ENCODE results near the gene TRAPPC2. TPM values are rescaled to one million over a fixed set of nuclear protein-coding genes. Genes with fewer than 3 reads are reported as not detected.

The TRAPPC2 gene
- total and polyA plus RNA-seq, 2 of the 13 experiments (the other 11 are each of a cell fraction or from before 2014, with no cell fraction given) = 4.4 to 8.1 TPM

DNA sequence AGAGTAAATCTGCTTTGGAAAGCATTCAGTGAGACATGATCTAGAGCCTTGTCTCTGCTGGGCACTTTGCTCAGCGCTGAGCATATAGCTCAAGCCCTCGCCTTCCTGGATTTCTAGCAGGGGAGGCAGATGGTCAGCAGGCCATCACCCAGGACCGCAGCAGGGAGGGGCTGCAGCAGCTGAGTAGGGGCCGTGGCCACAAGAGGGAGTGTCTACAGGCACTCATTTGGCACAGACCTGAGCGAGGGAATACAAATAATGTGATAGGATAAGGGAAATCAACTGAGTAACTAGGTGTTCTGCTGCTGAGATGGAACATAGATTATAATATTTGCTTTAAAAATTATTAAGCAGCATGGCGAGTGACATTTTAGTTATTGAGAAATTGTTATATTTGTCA, 30.3 kb upstream of the TRAPPC2 start (continued):
- TF ChIP-seq, protein P1, sequence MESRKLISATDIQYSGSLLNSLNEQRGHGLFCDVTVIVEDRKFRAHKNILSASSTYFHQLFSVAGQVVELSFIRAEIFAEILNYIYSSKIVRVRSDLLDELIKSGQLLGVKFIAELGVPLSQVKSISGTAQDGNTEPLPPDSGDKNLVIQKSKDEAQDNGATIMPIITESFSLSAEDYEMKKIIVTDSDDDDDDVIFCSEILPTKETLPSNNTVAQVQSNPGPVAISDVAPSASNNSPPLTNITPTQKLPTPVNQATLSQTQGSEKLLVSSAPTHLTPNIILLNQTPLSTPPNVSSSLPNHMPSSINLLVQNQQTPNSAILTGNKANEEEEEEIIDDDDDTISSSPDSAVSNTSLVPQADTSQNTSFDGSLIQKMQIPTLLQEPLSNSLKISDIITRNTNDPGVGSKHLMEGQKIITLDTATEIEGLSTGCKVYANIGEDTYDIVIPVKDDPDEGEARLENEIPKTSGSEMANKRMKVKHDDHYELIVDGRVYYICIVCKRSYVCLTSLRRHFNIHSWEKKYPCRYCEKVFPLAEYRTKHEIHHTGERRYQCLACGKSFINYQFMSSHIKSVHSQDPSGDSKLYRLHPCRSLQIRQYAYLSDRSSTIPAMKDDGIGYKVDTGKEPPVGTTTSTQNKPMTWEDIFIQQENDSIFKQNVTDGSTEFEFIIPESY (CRISPR knock-in tag; IDR thresholded peaks at IDR 0.05) = peak; percentile 45; the same call in 1 of the 2 replicates
- no peak for TF ChIP-seq XRCC5 (optimal IDR thresholded peaks at IDR 0.05; ENCODE audit: low read length)
- no peak for TF ChIP-seq HNRNPUL1 (IDR thresholded peaks at IDR 0.05; ENCODE audit: low read depth, low read length)
- no peak for TF ChIP-seq TGIF2 (CRISPR knock-in tag; IDR thresholded peaks at IDR 0.05)
- TF ChIP-seq EED (CRISPR knock-in tag; IDR thresholded peaks at IDR 0.05) = no peak

- no peaks in the 10 kb centered on the region for H3K27me3 ChIP-seq (ENCODE audit: control insufficient read depth in 1 of 2, insufficient read depth in 2 of 2, low read length in 2 of 2)
- no peak overlapping the region for H3K27ac ChIP-seq (ENCODE audit: extremely low read length, insufficient read depth, low read length)
- no peaks in the 10 kb centered on the region for H3K9me3 ChIP-seq (ENCODE audit: low read length)
- intact Hi-C loops (cut with micrococcal nuclease; ENCODE audit: unreplicated experiment) (loop anchor here (1.0 kb wide), 1 partner anchor 268 kb away; no protein-coding TSS in a partner anchor), in situ Hi-C loops (cut with HindIII; ENCODE audit: extremely low pct_ligation_motif_present, low pct_unique_long_range_greater_than_20kb) (loop anchor here (10.0 to 25.0 kb wide), 2 partner anchors 252 to 271 kb away; no protein-coding TSS in a partner anchor)
- ChIA-PET POLR2A (no interaction called here), CTCF (ENCODE audit: low intra/inter-chr PET ratio, low total read pairs) (interaction anchor here (1.2 kb wide), 1 partner anchor 268 kb away, joined by 3 read pairs; no protein-coding TSS in a partner anchor)
- no peak overlapping the region for H3K4me3 ChIP-seq (replicated peaks in 1 of 3; ENCODE audit: insufficient read depth in 1 of 3, low read depth in 2 of 3, low read length in 3 of 3)
- DNase-seq (ENCODE audit: low spot score) = no peak
- no peak overlapping the region for H2AFZ ChIP-seq (ENCODE audit: low read length)
- no peak overlapping the region for H3K4me2 ChIP-seq (ENCODE audit: low read depth, low read length)
- 84% methylated on average over 7 of the region's 7 CpGs for WGBS (ENCODE audit: low lambda C conversion rate)
- FAIRE-seq = no peak
- H3K9ac ChIP-seq (ENCODE audit: insufficient read depth, low read depth, low read length) = no peak overlapping the region
- ATAC-seq = no peak
- no peaks in the 10 kb centered on the region for H3K4me1 ChIP-seq (ENCODE audit: insufficient read depth, low read length)
- peaks cover 0 to 25% of the 10 kb centered on the region in 2 experiments; a peak in 3 of 5 replicates for H3K36me3 ChIP-seq (replicated peaks in 1 of 2; ENCODE audit: control insufficient read depth in 1 of 2, insufficient read depth in 2 of 2, low read length in 2 of 2)
- H3K79me2 ChIP-seq (ENCODE audit: insufficient read depth, low read length) = no peaks in the 10 kb centered on the region
- no peaks in the 10 kb centered on the region for H4K20me1 ChIP-seq (ENCODE audit: insufficient read depth, low read length)
- BruUV-seq (replicated peaks) = no TSS peak
- TF ChIP-seq HMGXB4 (CRISPR knock-in tag; IDR thresholded peaks at IDR 0.05; ENCODE audit: borderline replicate concordance in 1 of 2, low read depth in 1 of 2) (no peak), ZFP90 (CRISPR knock-in tag; IDR thresholded peaks at IDR 0.05; ENCODE audit: borderline replicate concordance) (no peak), TEAD2 (CRISPR knock-in tag; IDR thresholded peaks at IDR 0.05) (no peak), ZMAT3 (CRISPR knock-in tag; conservative IDR thresholded peaks at IDR 0.05) (no peak), MXD3 (CRISPR knock-in tag; IDR thresholded peaks at IDR 0.05) (no peak), ZNF552 (CRISPR knock-in tag; IDR thresholded peaks at IDR 0.05; ENCODE audit: borderline replicate concordance) (no peak), HOXA3 (CRISPR knock-in tag; IDR thresholded peaks at IDR 0.05) (no peak), CERS6 (CRISPR knock-in tag; IDR thresholded peaks at IDR 0.05) (no peak), NR1H2 (CRISPR knock-in tag; IDR thresholded peaks at IDR 0.05; ENCODE audit: borderline replicate concordance, low read depth) (no peak), ZNF484 (CRISPR knock-in tag; IDR thresholded peaks at IDR 0.05; ENCODE audit: borderline replicate concordance, low read depth) (no peak), THYN1 (CRISPR knock-in tag; IDR thresholded peaks at IDR 0.05; ENCODE audit: borderline replicate concordance, low read depth) (no peak), SP2 (CRISPR knock-in tag; IDR thresholded peaks at IDR 0.05) (no peak)
Observed at GRCh38 chrX:13764281-13764680, 29.9 kb upstream of the TRAPPC2 start.
